LoVo (cell line): Measurements from ENCODE around the gene FAM180A.
"Not testable (repeated sequence)": the region's sequence is repeated elsewhere in the genome, so short reads cannot be mapped to it uniquely, and the experiment has no call there.

Source experiments
- DNase-seq: peaks from one replicate; pipeline ENCODE4 v3.0.0-alpha.2; 2016; ENCODE audit warnings: low spot score

The FAM180A gene

GRCh38 chr7:135748770-135749169 is at the start of gene FAM180A:
TSS of gene FAM180A (minus strand) at chr7:135748813. CDS start at chr7:135748580, 233 bp downstream.
- no peak for DNase-seq

- DNase-seq: no peak
Observed at GRCh38 chr7:135798095-135798494, 49.5 kb upstream of the FAM180A start.

GRCh38 chr7:135795846-135796570 is 47.4 kb upstream of the FAM180A start:
- DNase-seq: no peak

- DNase-seq: no peak
Observed at GRCh38 chr7:135793841-135794240, 45.2 kb upstream of the FAM180A start.

GRCh38 chr7:135792866-135793265 is 44.3 kb upstream of the FAM180A start:
- DNase-seq: no peak

- DNase-seq: no peak
Observed at GRCh38 chr7:135792363-135792668, 43.7 kb upstream of the FAM180A start.

- no peak for DNase-seq
Observed at GRCh38 chr7:135791543-135792362, 43.1 kb upstream of the FAM180A start.

GRCh38 chr7:135790371-135790977 is 41.9 kb upstream of the FAM180A start:
- DNase-seq: no peak

GRCh38 chr7:135789956-135790355 is 41.3 kb upstream of the FAM180A start:
- no peak for DNase-seq

- DNase-seq: no peak
Observed at GRCh38 chr7:135789431-135789830, 40.8 kb upstream of the FAM180A start.

GRCh38 chr7:135786911-135787310 is 38.3 kb upstream of the FAM180A start:
- no peak for DNase-seq

GRCh38 chr7:135785065-135785464 is 36.5 kb upstream of the FAM180A start:
- DNase-seq: no peak

GRCh38 chr7:135784013-135784412 is 35.4 kb upstream of the FAM180A start:
- DNase-seq: no peak

GRCh38 chr7:135782801-135783200 is 34.2 kb upstream of the FAM180A start:
- no peak for DNase-seq

GRCh38 chr7:135782377-135782776 is 33.8 kb upstream of the FAM180A start:
- DNase-seq: no peak

GRCh38 chr7:135777626-135778398 is 29.2 kb upstream of the FAM180A start:
- DNase-seq: no peak

- DNase-seq: not testable (repeated sequence)
Observed at GRCh38 chr7:135775915-135776314, 27.3 kb upstream of the FAM180A start.

- no peak for DNase-seq
Observed at GRCh38 chr7:135775230-135775629, 26.6 kb upstream of the FAM180A start.

- DNase-seq: peak; percentile 68
Observed at GRCh38 chr7:135774284-135774683, 25.7 kb upstream of the FAM180A start.

GRCh38 chr7:135773464-135773863 is 24.9 kb upstream of the FAM180A start:
- DNase-seq: no peak

GRCh38 chr7:135772639-135773222 is 24.1 kb upstream of the FAM180A start:
- DNase-seq: no peak
